Nucleus accumbens (tissue), 56 donors: Measurements from ENCODE around the gene ZNF169.
"Not testable (repeated sequence)": the region's sequence is repeated elsewhere in the genome, so short reads cannot be mapped to it uniquely, and the experiment has no call there.

ENCODE experiments used
- DNase-seq, 56 donors: peaks; one replicate each; lab custom pipeline; 2025; lab: John Stamatoyannopoulos, UW

ZNF169 gene

DNA sequence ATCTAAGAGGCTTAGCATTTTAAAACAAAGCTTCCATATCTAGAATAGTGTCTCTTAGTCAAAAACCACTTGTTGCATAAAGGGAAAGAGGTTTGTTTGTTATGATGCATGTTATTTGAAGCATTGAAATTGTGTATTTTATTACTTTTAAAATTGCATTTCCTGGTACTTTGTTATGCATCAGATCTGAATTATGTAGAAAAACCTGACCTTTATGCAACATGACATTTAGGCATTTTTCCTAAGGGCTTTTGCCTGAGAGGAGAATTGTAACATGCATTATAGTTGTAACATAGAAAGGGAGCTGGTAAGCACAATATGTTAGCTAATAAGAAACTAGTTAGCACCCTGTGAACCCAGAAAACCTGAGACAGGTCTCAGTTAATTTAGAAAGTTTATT lies 22.0 kb downstream of the ZNF169 start:
- DNase-seq = no peak

GRCh38 chr9:94286116-94286515 lies 27.0 kb downstream of the ZNF169 start:
- DNase-seq = no peak

DNA sequence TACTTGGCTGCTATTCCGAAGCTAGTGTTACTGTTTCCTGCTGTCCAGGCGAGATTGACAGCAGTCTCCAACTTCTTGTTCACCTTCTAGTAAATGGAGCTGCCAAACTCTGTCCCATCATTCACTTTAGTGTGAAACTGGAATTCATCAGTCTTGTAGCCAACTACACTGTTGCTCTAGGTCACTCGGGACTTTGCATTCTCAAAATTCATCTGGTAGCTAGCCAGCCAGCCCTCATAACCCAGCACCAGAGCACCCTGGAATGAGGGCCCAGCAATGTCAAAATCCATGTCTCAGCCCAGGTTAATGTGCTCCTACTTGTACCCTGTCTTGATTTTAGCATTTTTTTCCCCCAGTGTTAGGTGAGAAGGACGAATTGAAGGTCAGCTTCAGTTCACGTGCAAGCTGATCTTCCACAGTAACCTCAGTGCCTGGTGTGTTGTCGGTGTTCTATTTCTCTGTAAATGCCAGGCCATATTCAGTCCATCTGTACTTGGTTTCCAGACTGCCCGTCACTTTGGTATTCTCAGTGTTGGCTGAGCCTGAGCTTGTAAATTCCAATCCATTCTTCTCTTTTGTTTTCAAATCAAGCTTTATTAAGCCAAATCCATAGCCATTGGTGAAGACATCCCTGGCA lies 28.9 kb downstream of the ZNF169 start:
- DNase-seq = no peak

GRCh38 chr9:94289691-94290090 lies 30.6 kb downstream of the ZNF169 start:
- DNase-seq = no peak

GRCh38 chr9:94298949-94299599 lies 40.0 kb downstream of the ZNF169 start:
- DNase-seq = no peak

GRCh38 chr9:94300470-94301301 lies 41.6 kb downstream of the ZNF169 start:
- DNase-seq = no peak

- DNase-seq = no peak
Measured at GRCh38 chr9:94301583-94301982, 42.5 kb downstream of the ZNF169 start.

- DNase-seq = no peak
Measured at GRCh38 chr9:94302426-94302825, 43.3 kb downstream of the ZNF169 start.

DNA sequence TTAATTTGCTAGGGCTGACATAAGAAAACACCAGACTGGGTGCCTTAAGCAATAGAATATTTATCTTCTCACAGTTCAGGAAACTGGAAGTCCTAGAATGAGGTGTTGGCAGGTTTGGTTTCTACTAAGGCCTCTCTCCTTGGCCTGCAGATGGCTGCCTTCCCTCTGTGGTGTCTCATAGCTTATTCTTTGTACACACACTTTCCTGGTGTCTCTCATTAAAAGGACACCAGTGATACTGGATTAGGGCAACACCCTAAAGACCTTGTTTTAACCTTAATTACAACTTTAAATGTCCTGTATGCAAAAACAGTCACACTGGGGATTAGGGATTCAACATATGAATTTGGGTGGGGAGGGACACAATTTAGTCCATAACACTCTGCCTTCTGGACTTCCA lies 44.2 kb downstream of the ZNF169 start:
- no peak for DNase-seq

DNA sequence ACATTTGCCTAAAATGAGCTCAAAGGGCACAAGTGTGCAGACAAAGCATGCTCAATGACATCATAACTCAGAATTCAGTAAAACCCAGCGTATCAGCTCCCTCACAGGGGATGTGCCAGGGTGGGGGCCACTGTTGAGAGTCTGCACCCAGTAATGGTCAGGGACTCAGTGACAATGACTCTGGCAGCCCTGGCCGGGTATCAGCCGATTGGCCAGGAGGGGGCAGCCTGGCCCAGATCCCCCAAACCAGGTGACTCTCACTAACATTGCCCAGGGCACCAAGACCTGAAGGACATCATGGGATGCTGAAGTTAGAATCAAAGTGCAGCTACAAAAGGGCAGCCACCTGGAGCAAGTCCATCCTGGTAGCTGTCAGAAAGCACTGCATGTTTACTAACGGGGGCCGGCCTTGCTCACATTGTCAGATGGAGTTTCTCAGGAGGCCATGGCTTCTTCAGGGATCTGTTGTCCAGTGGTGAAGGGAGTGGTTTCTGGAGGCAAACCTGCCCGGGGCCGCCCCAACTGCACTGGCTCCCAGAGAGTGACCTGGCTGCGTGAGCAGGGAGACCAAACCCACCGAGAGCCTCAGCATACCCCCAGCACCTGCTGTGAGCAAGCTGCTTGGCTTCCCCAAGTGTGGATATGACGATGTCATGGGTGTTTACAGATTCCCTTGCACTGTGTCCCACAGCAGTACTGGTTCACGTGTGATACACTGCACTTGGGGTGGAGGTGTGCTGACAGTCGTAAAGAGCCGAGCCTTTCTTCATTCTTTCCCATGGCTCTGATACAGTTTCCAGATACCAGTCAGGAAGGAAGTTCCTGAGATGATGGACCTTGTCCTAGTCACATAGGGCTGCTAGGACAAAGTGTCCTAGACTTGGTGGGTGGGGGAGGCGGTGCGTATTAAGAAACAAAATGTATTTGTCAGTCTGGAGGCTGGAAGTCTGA lies 56.2 kb downstream of the ZNF169 start:
- DNase-seq = not testable (repeated sequence)

DNA sequence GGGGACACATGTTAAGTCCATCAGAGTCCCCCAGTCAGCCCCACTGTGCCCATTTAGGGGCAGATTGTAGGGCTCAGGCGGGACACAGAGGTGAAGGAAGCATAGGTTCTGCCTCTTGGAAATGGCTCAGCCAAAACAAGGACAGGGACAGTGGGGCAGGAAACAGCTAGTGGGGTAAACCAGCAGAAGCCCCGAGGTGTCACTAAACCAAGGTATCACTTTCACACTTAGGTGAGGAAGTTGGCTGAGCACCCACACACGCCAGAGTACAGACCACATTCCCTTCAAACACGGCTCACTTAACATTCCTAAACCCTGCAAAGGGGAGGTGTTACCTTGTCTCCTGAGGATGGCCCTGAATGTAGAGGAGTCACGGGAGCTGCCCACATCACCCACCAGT lies 57.1 kb downstream of the ZNF169 start:
- DNase-seq = not testable (repeated sequence)

GRCh38 chr9:94317949-94318657 lies 59.0 kb downstream of the ZNF169 start:
- not testable (repeated sequence) for DNase-seq

- DNase-seq = not testable (repeated sequence)
Measured at GRCh38 chr9:94322342-94322940, 63.3 kb downstream of the ZNF169 start.

GRCh38 chr9:94323153-94323798 lies 64.2 kb downstream of the ZNF169 start:
- DNase-seq = not testable (repeated sequence)

- DNase-seq = not testable (repeated sequence)
Measured at GRCh38 chr9:94325583-94325982, 66.5 kb downstream of the ZNF169 start.

GRCh38 chr9:94328544-94328943 lies 69.4 kb downstream of the ZNF169 start, which contains the start of gene NUTM2F:
TSS of gene NUTM2F (minus strand) at chr9:94328644. CDS start at chr9:94328623, 21 bp downstream.
- not testable (repeated sequence) for DNase-seq

- DNase-seq = not testable (repeated sequence)
Measured at GRCh38 chr9:94336445-94336844, 77.3 kb downstream of the ZNF169 start.

DNA sequence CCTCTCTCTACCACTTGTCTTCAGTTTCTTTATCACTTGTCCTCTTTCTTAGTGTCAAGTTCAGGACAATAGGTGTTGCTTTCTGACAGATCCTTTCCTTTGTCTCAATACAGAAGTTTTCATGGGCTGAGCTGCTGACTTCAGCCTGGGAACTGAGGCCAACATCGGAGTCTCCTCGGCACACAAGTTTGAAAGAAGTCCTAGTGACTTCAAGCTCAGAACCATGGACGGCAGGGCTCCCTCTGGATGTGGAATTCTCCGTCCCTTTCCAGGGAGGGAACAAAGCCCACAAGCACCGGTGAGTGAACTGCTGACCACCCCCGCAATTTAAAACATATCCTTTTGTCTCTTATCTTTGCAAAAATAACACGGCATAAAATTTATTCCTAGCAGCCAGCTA lies 79.6 kb downstream of the ZNF169 start:
- not testable (repeated sequence) for DNase-seq

- not testable (repeated sequence) for DNase-seq
Measured at GRCh38 chr9:94339657-94340056, 80.6 kb downstream of the ZNF169 start.
